Measurements from ENCODE around the gene MTMR1. TPM values are rescaled to one million over a fixed set of nuclear protein-coding genes. Genes with fewer than 3 reads are reported as not detected.

MTMR1 gene
- polyA plus RNA-seq, 2 of the 4 experiments (the other 2 are of a cell fraction) = 17.3 to 28.3 TPM

DNA sequence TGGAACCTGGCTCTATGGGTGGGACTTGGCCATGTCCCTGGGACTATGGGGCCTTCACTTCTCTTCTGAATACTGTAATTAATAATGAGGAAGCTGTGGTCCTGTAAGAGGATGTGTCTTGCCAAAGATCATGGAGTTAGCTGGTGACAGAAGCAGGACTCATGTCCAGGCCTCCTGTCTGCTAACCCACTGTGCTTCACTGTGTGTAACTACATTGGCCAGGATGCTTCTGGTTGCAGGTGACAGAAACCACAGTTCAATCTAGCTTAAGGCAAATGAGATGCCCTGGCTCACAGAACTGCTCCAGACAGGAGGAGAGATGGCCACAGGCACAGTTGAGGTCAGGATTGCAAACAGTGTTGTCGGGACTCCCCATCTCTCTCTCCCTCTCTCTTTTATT, 3.1 kb downstream of the MTMR1 start (continued):
- TF ChIP-seq, protein P1, sequence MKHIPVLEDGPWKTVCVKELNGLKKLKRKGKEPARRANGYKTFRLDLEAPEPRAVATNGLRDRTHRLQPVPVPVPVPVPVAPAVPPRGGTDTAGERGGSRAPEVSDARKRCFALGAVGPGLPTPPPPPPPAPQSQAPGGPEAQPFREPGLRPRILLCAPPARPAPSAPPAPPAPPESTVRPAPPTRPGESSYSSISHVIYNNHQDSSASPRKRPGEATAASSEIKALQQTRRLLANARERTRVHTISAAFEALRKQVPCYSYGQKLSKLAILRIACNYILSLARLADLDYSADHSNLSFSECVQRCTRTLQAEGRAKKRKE (CRISPR knock-in tag; IDR thresholded peaks at IDR 0.05; ENCODE audit: low read depth) = no peak
- no peak for TF ChIP-seq RCOR1 (IDR thresholded peaks at IDR 0.05; ENCODE audit: low read depth, low read length)
- TF ChIP-seq NFE2L2 (conservative IDR thresholded peaks at IDR 0.05; ENCODE audit: low read length) = no peak
- TF ChIP-seq, protein P2, sequence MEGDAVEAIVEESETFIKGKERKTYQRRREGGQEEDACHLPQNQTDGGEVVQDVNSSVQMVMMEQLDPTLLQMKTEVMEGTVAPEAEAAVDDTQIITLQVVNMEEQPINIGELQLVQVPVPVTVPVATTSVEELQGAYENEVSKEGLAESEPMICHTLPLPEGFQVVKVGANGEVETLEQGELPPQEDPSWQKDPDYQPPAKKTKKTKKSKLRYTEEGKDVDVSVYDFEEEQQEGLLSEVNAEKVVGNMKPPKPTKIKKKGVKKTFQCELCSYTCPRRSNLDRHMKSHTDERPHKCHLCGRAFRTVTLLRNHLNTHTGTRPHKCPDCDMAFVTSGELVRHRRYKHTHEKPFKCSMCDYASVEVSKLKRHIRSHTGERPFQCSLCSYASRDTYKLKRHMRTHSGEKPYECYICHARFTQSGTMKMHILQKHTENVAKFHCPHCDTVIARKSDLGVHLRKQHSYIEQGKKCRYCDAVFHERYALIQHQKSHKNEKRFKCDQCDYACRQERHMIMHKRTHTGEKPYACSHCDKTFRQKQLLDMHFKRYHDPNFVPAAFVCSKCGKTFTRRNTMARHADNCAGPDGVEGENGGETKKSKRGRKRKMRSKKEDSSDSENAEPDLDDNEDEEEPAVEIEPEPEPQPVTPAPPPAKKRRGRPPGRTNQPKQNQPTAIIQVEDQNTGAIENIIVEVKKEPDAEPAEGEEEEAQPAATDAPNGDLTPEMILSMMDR (IDR thresholded peaks at IDR 0.05) = no peak

DNA sequence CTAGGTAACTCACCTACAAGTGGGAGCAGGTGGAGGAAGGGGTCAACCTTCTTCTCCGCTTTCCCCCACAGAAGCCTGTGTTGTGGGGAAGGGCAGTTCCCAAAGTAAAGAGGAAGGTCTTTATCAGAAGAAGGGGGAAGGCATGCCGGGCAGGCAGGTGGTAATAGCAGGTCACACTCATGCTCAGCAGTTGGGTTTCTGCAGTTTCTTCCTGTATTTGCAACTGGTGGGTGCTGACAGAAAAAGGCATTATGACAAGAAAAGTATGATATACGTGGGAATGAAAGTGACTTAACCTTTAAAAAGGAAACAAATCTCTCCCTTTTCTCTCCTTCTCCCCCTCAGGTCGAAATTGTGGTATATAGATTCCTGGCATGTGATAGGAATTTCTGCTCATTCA, 3.7 kb downstream of the MTMR1 start:
- POLR2A ChIA-PET = interaction anchor here (0.7 kb wide), 1 partner anchor 758 kb away, joined by 7 read pairs; no protein-coding TSS in a partner anchor
- Histone ChIP-seq H3K4me1 (peaks cover 10% of the 10 kb centered on the region; the same call in 1 of the 3 replicates), H3K4me3 (no peak overlapping the region), H3K27ac (no peak overlapping the region), H3K4me2 (no peak overlapping the region), H3K9me3 (no peaks in the 10 kb centered on the region)
- peak; percentile 7 for FAIRE-seq
- DNase-seq (ENCODE audit: low read depth in 1 of 2, low spot score in 1 of 2) = no peak
- CTCF ChIA-PET = no interaction called here
- TF ChIP-seq SMC3 (IDR thresholded peaks at IDR 0.05) = no peak
- 82% methylated on average over 4 of the region's 4 CpGs for WGBS (ENCODE audit: missing lambda C conversion rate)
- no peak for ATAC-seq

DNA sequence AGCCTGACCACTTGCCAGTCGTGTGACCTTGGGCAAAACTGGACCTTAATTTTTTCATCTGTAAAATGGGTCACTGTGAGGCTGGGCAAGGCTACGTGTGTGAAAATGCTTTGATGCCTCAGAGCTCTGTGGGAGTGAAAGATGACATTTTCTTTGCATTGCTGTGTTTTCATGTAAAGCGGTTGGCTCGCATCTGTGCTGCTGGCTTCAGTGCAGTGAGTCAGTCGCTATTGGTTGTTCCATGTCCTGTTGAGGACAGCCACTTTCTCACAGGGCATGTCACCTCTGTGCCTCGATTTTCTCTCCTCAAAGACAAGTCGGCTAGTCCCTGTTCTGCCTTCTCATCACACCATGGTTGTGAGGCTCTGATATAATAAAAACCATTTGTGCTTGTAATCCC, 4.4 kb downstream of the MTMR1 start:
- Histone ChIP-seq H3K4me2 (no peak overlapping the region), H3K4me1 (0 out of 3 replicates have a peak, but pooled peaks cover 6% of the 10 kb centered on the region), H3K27ac (no peak overlapping the region), H3K9me3 (no peaks in the 10 kb centered on the region), H3K4me3 (no peak overlapping the region)
- no peak for FAIRE-seq
- CTCF ChIA-PET = interaction anchor here (1.5 kb wide), 1 partner anchor 20 kb away, joined by 4 read pairs; no protein-coding TSS in a partner anchor
- no peak for ATAC-seq
- POLR2A ChIA-PET = no interaction called here
- TF ChIP-seq RCOR1 (IDR thresholded peaks at IDR 0.05; ENCODE audit: low read depth, low read length) (no peak), RFX5 (IDR thresholded peaks at IDR 0.05) (no peak), TFCP2L1 (CRISPR knock-in tag; IDR thresholded peaks at IDR 0.05) (no peak), CBX2 (IDR thresholded peaks at IDR 0.05; ENCODE audit: borderline replicate concordance, low read depth) (no peak), ZSCAN20 (CRISPR knock-in tag; IDR thresholded peaks at IDR 0.05) (no peak), RAD21 (conservative IDR thresholded peaks at IDR 0.05 in 1 of 2, IDR thresholded peaks at IDR 0.05 in 1 of 2) (no peak)
- TF ChIP-seq, protein P3, sequence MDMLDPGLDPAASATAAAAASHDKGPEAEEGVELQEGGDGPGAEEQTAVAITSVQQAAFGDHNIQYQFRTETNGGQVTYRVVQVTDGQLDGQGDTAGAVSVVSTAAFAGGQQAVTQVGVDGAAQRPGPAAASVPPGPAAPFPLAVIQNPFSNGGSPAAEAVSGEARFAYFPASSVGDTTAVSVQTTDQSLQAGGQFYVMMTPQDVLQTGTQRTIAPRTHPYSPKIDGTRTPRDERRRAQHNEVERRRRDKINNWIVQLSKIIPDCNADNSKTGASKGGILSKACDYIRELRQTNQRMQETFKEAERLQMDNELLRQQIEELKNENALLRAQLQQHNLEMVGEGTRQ (IDR thresholded peaks at IDR 0.05) = no peak
- DNase-seq (ENCODE audit: low read depth in 1 of 2, low spot score in 1 of 2) = no peak
- WGBS (ENCODE audit: missing lambda C conversion rate) = 88% methylated on average over 6 of the region's 7 CpGs

DNA sequence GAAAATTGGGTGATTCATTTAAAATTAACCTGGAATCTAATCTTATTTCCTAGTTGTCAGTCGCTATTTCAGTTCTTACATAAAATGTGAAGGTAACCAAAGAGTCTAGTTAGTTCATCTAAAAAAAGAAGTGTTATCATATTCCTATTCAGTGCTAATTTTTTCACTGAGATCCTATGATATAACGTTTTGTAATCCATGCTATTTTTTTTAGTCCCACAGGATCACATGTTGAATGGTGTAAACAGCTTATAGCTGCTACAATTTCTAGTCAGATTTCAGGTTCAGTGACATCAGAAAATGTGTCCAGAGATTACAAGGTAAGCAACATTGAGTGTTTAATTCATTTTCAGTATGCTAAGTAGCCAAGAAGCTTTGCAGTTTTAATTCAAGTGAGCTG, 5.8 kb downstream of the MTMR1 start:
- ATAC-seq = no peak
- 0 out of 3 replicates have a peak, but pooled peaks cover 6% of the 10 kb centered on the region for H3K4me1 ChIP-seq
- POLR2A ChIA-PET = no interaction called here
- no peaks in the 10 kb centered on the region for H3K9me3 ChIP-seq
- H3K27ac ChIP-seq = no peak overlapping the region
- CTCF ChIA-PET = interaction anchor here (1.0 to 5.1 kb wide), 3 partner anchors 15 to 19 kb away, joined by 3 to 19 read pairs (median 4); no protein-coding TSS in a partner anchor
- FAIRE-seq = no peak
- no peak overlapping the region for H3K4me2 ChIP-seq
- WGBS (ENCODE audit: missing lambda C conversion rate) = 78% methylated on average over 2 of the region's 2 CpGs
- TF ChIP-seq KDM1A (IDR thresholded peaks at IDR 0.05; ENCODE audit: low read depth) (no peak), TFCP2L1 (CRISPR knock-in tag; IDR thresholded peaks at IDR 0.05) (no peak), HOXB13 (CRISPR knock-in tag; IDR thresholded peaks at IDR 0.05; ENCODE audit: low read depth) (no peak), SREBF2 (IDR thresholded peaks at IDR 0.05) (no peak), NR3C1 (IDR thresholded peaks at IDR 0.05) (no peak), GATA3 (IDR thresholded peaks at IDR 0.05; ENCODE audit: borderline replicate concordance) (no peak), MAFK (IDR thresholded peaks at IDR 0.05; ENCODE audit: partially characterized antibody) (no peak), EHMT2 (IDR thresholded peaks at IDR 0.05; ENCODE audit: low read depth) (no peak), RARB (CRISPR knock-in tag; IDR thresholded peaks at IDR 0.05) (no peak), HOXA7 (CRISPR knock-in tag; IDR thresholded peaks at IDR 0.05) (no peak)
- DNase-seq (ENCODE audit: low read depth in 1 of 2, low spot score in 1 of 2) = no peak
- H3K4me3 ChIP-seq = no peak overlapping the region
